GM23338 (cell line): ENCODE results near the gene OXER1. TPM values are rescaled to one million over a fixed set of nuclear protein-coding genes. Genes with fewer than 3 reads are reported as not detected.
A peak's percentile ranks its signal among the peaks of the same experiment; 100 is the strongest.

Experiments
- ATAC-seq: fragments of 200-7000 bp; cut with Tn5 transposase; 3 replicates; pipeline ENCODE4 v1.9.1; 2020
- DNase-seq: peaks from one replicate; pipeline ENCODE4 v3.0.0-alpha.2; 2015; ENCODE audit warnings: low spot score
- H2AFZ ChIP-seq: fragments of 200-600 bp; sonication (generic); 2 replicates; pipeline ENCODE4 v1.8.0; 2016; ENCODE audit warnings: antibody characterized with exemption, mild to moderate bottlenecking, moderate library complexity
- H3F3A ChIP-seq: fragments of 200-600 bp; sonication (generic); replicated peaks from 2 replicates; pipeline ENCODE4 v1.8.0; 2017; ENCODE audit warnings: antibody characterized with exemption, mixed run types, low read depth
- H3K27ac ChIP-seq: fragments of 200-600 bp; sonication (generic); 2 replicates; pipeline ENCODE4 v1.6.1; 2016; ENCODE audit warnings: low read depth
- H3K27me3 ChIP-seq: fragments of 200-600 bp; sonication (generic); 2 replicates; pipeline ENCODE4 v1.8.0; 2016; ENCODE audit warnings: mild to moderate bottlenecking, mixed run types, moderate library complexity; ENCODE audit not compliant: insufficient read depth
- H3K36me3 ChIP-seq: fragments of 200-600 bp; sonication (generic); 2 replicates; pipeline ENCODE4 v1.8.0; 2016; ENCODE audit warnings: mild to moderate bottlenecking; ENCODE audit not compliant: insufficient read depth
- H3K4me1 ChIP-seq: fragments of 200-600 bp; sonication (generic); 2 replicates; pipeline ENCODE4 v1.8.0; 2016; ENCODE audit warnings: mild to moderate bottlenecking, moderate library complexity; ENCODE audit not compliant: insufficient read depth
- H3K4me2 ChIP-seq: fragments of 200-600 bp; sonication (generic); 2 replicates; pipeline ENCODE4 v1.7.1; 2017; ENCODE audit warnings: mixed run types
- H3K4me3 ChIP-seq: fragments of 200-600 bp; sonication (generic); 2 replicates; pipeline ENCODE4 v1.6.1; 2016; ENCODE audit warnings: mixed run types
- H3K79me2 ChIP-seq: fragments of 200-600 bp; sonication (generic); replicated peaks from 2 replicates; pipeline ENCODE4 v1.8.0; 2017; ENCODE audit warnings: mild to moderate bottlenecking; ENCODE audit not compliant: insufficient read depth
- H3K9me2 ChIP-seq: fragments of 200-600 bp; sonication (generic); 2 replicates; pipeline ENCODE4 v1.8.0; 2017; ENCODE audit not compliant: insufficient read depth
- H4K20me1 ChIP-seq: fragments of 200-600 bp; sonication (generic); replicated peaks from 2 replicates; pipeline ENCODE4 v1.8.0; 2017; ENCODE audit warnings: mild to moderate bottlenecking; ENCODE audit not compliant: insufficient read depth
- H3K27ac Mint-ChIP-seq: 2 replicates; pipeline ENCODE4 v1.8.0; 2020; ENCODE audit warnings: inconsistent platforms, mild to moderate bottlenecking, moderate library complexity, mixed read lengths
- H3K27me3 Mint-ChIP-seq: 3 replicates; pipeline ENCODE4 v1.8.0; 2022; ENCODE audit warnings: low read depth, mild to moderate bottlenecking, moderate library complexity, mixed read lengths, inconsistent platforms; ENCODE audit not compliant: insufficient read depth, poor library complexity
- H3K36me3 Mint-ChIP-seq: 3 replicates; pipeline ENCODE4 v1.8.0; 2021; ENCODE audit warnings: low read depth, mild to moderate bottlenecking, inconsistent platforms, moderate library complexity, mixed read lengths
- H3K4me1 Mint-ChIP-seq: 3 replicates; pipeline ENCODE4 v1.8.0; 2020; ENCODE audit warnings: mild to moderate bottlenecking, inconsistent platforms, mixed read lengths
- H3K4me3 Mint-ChIP-seq: 3 replicates; pipeline ENCODE4 v1.8.0; 2021; ENCODE audit warnings: moderate library complexity, mild to moderate bottlenecking, inconsistent platforms, mixed read lengths
- H3K9me3 Mint-ChIP-seq: 3 replicates; pipeline ENCODE4 v1.8.0; 2020; ENCODE audit warnings: moderate library complexity, mild to moderate bottlenecking, inconsistent platforms, mixed read lengths
- CREB1 ChIP-seq: fragments of 250-450 bp; sonication (Bioruptor Pico); IDR thresholded peaks from 2 replicates; pipeline ENCODE4 v1.5.0; 2020; ENCODE audit warnings: low read depth, mild to moderate bottlenecking, moderate library complexity
- CTCF ChIP-seq, 2 experiments: fragments of 200-600 bp in 1 of 2; sonication (generic) in 1 of 2; conservative IDR thresholded peaks; 2 replicates each; pipeline versions ENCODE4 v1.5.1 to v1.6.1; 2016 to 2017; ENCODE audit warnings: antibody characterized with exemption in 2 of 2, low read depth in 2 of 2, mild to moderate bottlenecking in 2 of 2, moderate library complexity in 1 of 2
- ETS1 ChIP-seq: IDR thresholded peaks from 2 replicates; pipeline ENCODE4 v1.6.1; 2016; ENCODE audit warnings: antibody characterized with exemption
- EZH2 ChIP-seq: fragments of 200-600 bp; sonication (generic); IDR thresholded peaks from one replicate; pipeline ENCODE4 v1.8.0; 2017; ENCODE audit warnings: antibody characterized with exemption, mild to moderate bottlenecking, low read depth; ENCODE audit not compliant: unreplicated experiment
- JUNB ChIP-seq: IDR thresholded peaks from one replicate; pipeline ENCODE4 v1.6.1; 2016; ENCODE audit warnings: antibody characterized with exemption; ENCODE audit not compliant: unreplicated experiment
- POLR2AphosphoS5 ChIP-seq: IDR thresholded peaks from 2 replicates; pipeline ENCODE4 v1.6.1; 2016; ENCODE audit warnings: antibody characterized with exemption, low read depth
- REST ChIP-seq: IDR thresholded peaks from one replicate; pipeline ENCODE4 v1.6.1; 2018; ENCODE audit warnings: antibody characterized with exemption; ENCODE audit not compliant: unreplicated experiment
- STAT1 ChIP-seq: IDR thresholded peaks from one replicate; pipeline ENCODE4 v1.6.1; 2016; ENCODE audit warnings: antibody characterized with exemption; ENCODE audit not compliant: unreplicated experiment
- ZNF114 ChIP-seq: fragments of 250-450 bp; sonication (Bioruptor Pico); IDR thresholded peaks from 2 replicates; pipeline ENCODE4 v1.5.0; 2020; ENCODE audit warnings: mild to moderate bottlenecking, moderate library complexity
- polyA plus RNA-seq: library from polyadenylated mRNA; unstranded; fragments of >200 nt; fragmentation: Nextera tagmentation; extraction: Ambion mirVana; gene quantifications from 2 replicates; pipeline ENCODE4 v1.2.1, GENCODE V29; 2016
- total RNA-seq: library from RNA; depleted of rRNA; stranded (reverse); fragments of >200 nt; shearing (Covaris generic); gene quantifications from 2 replicates; pipeline ENCODE4 v1.2.3, GENCODE V29; 2014

The OXER1 gene
- total and polyA plus RNA-seq, 2 experiments from 2014 or later = 0.69 to 1.5 TPM

GRCh38 chr2:42714686-42715085 lies 49.2 kb downstream of the OXER1 start:
- H3K36me3 ChIP-seq = no peaks in the 10 kb centered on the region
- H3K4me2 ChIP-seq = no peak overlapping the region
- DNase-seq (peak; percentile 33), ATAC-seq (peak; percentile 73)
- no peaks in the 10 kb centered on the region for H3K9me3 Mint-ChIP-seq
- no peak overlapping the region for H3K4me3 Mint-ChIP-seq
- H3K27me3 Mint-ChIP-seq = peaks cover 5% of the 10 kb centered on the region
- H3K4me1 ChIP-seq = peaks cover 6% of the 10 kb centered on the region; the same call in 1 of the 2 replicates
- H4K20me1 ChIP-seq = no peaks in the 10 kb centered on the region
- H2AFZ ChIP-seq = no peak overlapping the region
- H3K4me1 Mint-ChIP-seq = peaks cover 9% of the 10 kb centered on the region
- no peaks in the 10 kb centered on the region for H3K79me2 ChIP-seq
- H3F3A ChIP-seq = 0 out of 2 replicates have a peak, but pooled peaks cover 3% of the 10 kb centered on the region
- peaks cover under 1% of the 10 kb centered on the region; the same call in 1 of the 3 replicates for H3K36me3 Mint-ChIP-seq
- no peak overlapping the region for H3K4me3 ChIP-seq
- no peaks in the 10 kb centered on the region for H3K9me2 ChIP-seq
- no peak overlapping the region for H3K27ac ChIP-seq
- TF ChIP-seq POLR2AphosphoS5 = 0 out of 2 replicates have a peak, but pooled peaks have one; percentile 18
- TF ChIP-seq ZNF114 = no peak
- no peaks in the 10 kb centered on the region for H3K27me3 ChIP-seq
- H3K27ac Mint-ChIP-seq = peak overlapping the region; percentile 24; the same call in 1 of the 2 replicates

GRCh38 chr2:42713920-42714319 lies 50.0 kb downstream of the OXER1 start:
- H3K4me3 ChIP-seq = no peak overlapping the region
- DNase-seq (no peak), ATAC-seq (no peak)
- no peak overlapping the region for H3K27ac ChIP-seq
- H3K4me1 ChIP-seq = peaks cover 6% of the 10 kb centered on the region; the same call in 1 of the 2 replicates
- no peaks in the 10 kb centered on the region for H3K9me2 ChIP-seq
- H4K20me1 ChIP-seq = no peaks in the 10 kb centered on the region
- H3K4me2 ChIP-seq = no peak overlapping the region
- H2AFZ ChIP-seq = no peak overlapping the region
- Mint-ChIP-seq H3K27me3 (peaks cover 5% of the 10 kb centered on the region), H3K9me3 (no peaks in the 10 kb centered on the region), H3K36me3 (peaks cover 8% of the 10 kb centered on the region), H3K4me1 (peaks cover 9% of the 10 kb centered on the region), H3K4me3 (no peak overlapping the region), H3K27ac (no peak overlapping the region)
- H3F3A ChIP-seq = 0 out of 2 replicates have a peak, but pooled peaks cover 3% of the 10 kb centered on the region
- H3K36me3 ChIP-seq = no peaks in the 10 kb centered on the region; the same call in 1 of the 2 replicates
- H3K27me3 ChIP-seq = no peaks in the 10 kb centered on the region
- H3K79me2 ChIP-seq = no peaks in the 10 kb centered on the region
- no peak for TF ChIP-seq ETS1
- no peak for TF ChIP-seq JUNB
- no peak for TF ChIP-seq POLR2AphosphoS5
- TF ChIP-seq REST = no peak
- TF ChIP-seq STAT1 = no peak
- TF ChIP-seq CTCF (conservative IDR thresholded peaks at IDR 0.05; ENCODE audit: low read depth in 2 of 2) = no peak
- TF ChIP-seq EZH2 = no peak
- TF ChIP-seq CREB1 (CRISPR knock-in tag) = no peak
